ENCODE data around the gene SLC30A3.

SLC30A3 gene

GRCh38 chr2:27241761-27242613 lies 20.9 kb downstream of the SLC30A3 start:
- no peak for TF ChIP-seq CTCF (IDR thresholded peaks at IDR 0.05; ENCODE audit: insufficient read depth, missing control alignments)
- no peak for DNase-seq (ENCODE audit: insufficient read length, low spot score)
- FAIRE-seq: no peak

GRCh38 chr2:27240406-27240805 lies 22.4 kb downstream of the SLC30A3 start:
- DNase-seq (ENCODE audit: insufficient read length, low spot score) (no peak), FAIRE-seq (no peak)
- TF ChIP-seq CTCF (IDR thresholded peaks at IDR 0.05; ENCODE audit: insufficient read depth, missing control alignments): no peak

GRCh38 chr2:27238976-27239375 lies 23.9 kb downstream of the SLC30A3 start:
- TF ChIP-seq CTCF (IDR thresholded peaks at IDR 0.05; ENCODE audit: insufficient read depth, missing control alignments): no peak
- FAIRE-seq (no peak), DNase-seq (ENCODE audit: insufficient read length, low spot score) (no peak)

- no peak for DNase-seq (ENCODE audit: insufficient read length, low spot score)
- TF ChIP-seq CTCF (IDR thresholded peaks at IDR 0.05; ENCODE audit: insufficient read depth, missing control alignments): no peak
- FAIRE-seq: no peak
Observed at GRCh38 chr2:27237341-27237945, 25.4 kb downstream of the SLC30A3 start.

- no peak for TF ChIP-seq CTCF (IDR thresholded peaks at IDR 0.05; ENCODE audit: insufficient read depth, missing control alignments)
- FAIRE-seq: no peak
- no peak for DNase-seq (ENCODE audit: insufficient read length, low spot score)
Observed at GRCh38 chr2:27236626-27237025, 26.2 kb downstream of the SLC30A3 start.

- FAIRE-seq (no peak), DNase-seq (ENCODE audit: insufficient read length, low spot score) (no peak)
- TF ChIP-seq CTCF (IDR thresholded peaks at IDR 0.05; ENCODE audit: insufficient read depth, missing control alignments): no peak
Observed at GRCh38 chr2:27236136-27236535, 26.7 kb downstream of the SLC30A3 start.

- no peak for TF ChIP-seq CTCF (IDR thresholded peaks at IDR 0.05; ENCODE audit: insufficient read depth, missing control alignments)
- DNase-seq (ENCODE audit: insufficient read length, low spot score) (no peak), FAIRE-seq (no peak)
Observed at GRCh38 chr2:27233341-27233740, 29.5 kb downstream of the SLC30A3 start.
